Stimulated activated effector memory CD8-positive, alpha-beta T cell treated with anti-CD3 and anti-CD28 coated beads, Interleukin-12 subunit alpha, Interleukin-12 subunit beta, amount 100 ng/mL, for 72 hours (primary cell): ENCODE data around the gene DYRK4.
"Not testable (repeated sequence)": the region's sequence is repeated elsewhere in the genome, so short reads cannot be mapped to it uniquely, and the experiment has no call there.

ENCODE experiments used
- ATAC-seq: fragments of 150-1000 bp; cut with Tn5 transposase; 2 replicates; pipeline ENCODE4 v1.10.0; 2021
- DNase-seq, 2 donors: peaks; one replicate each; pipeline ENCODE4 v3.0.0; 2021 to 2022; ENCODE audit warnings: low spot score in 2 of 2
- H3K27ac Mint-ChIP-seq: one replicate; pipeline ENCODE4 v1.8.0; 2022; ENCODE audit warnings: mild to moderate bottlenecking, mixed read lengths
- H3K36me3 Mint-ChIP-seq: one replicate; pipeline ENCODE4 v1.8.0; 2022; ENCODE audit warnings: mild to moderate bottlenecking, mixed read lengths
- H3K4me1 Mint-ChIP-seq: one replicate; pipeline ENCODE4 v1.8.0; 2022; ENCODE audit warnings: mixed read lengths
- H3K4me3 Mint-ChIP-seq: one replicate; pipeline ENCODE4 v1.8.0; 2022; ENCODE audit warnings: mild to moderate bottlenecking, mixed read lengths
- H3K9me3 Mint-ChIP-seq: one replicate; pipeline ENCODE4 v1.8.0; 2022; ENCODE audit warnings: mixed read lengths

The DYRK4 gene

GRCh38 chr12:4562034-4562657 is at the start of gene DYRK4:
TSS of gene DYRK4 (plus strand) at chr12:4562208. CDS start at chr12:4562246, 38 bp downstream.
- ATAC-seq (peak; percentile 34), DNase-seq (no peak)
- Mint-ChIP-seq H3K27ac (peak within 1 kb of the TSS; percentile 56), H3K4me3 (no peak within 1 kb of the TSS), H3K36me3 (no peaks in the 10 kb centered on the region), H3K9me3 (no peaks in the 10 kb centered on the region), H3K4me1 (no peaks in the 10 kb centered on the region)

GRCh38 chr12:4518106-4518728 is 43.8 kb upstream of the DYRK4 start:
- Mint-ChIP-seq H3K4me1 (no peaks in the 10 kb centered on the region), H3K4me3 (no peak overlapping the region), H3K36me3 (peaks cover 64% of the 10 kb centered on the region), H3K9me3 (no peaks in the 10 kb centered on the region), H3K27ac (no peak overlapping the region)
- ATAC-seq (no peak), DNase-seq (no peak)

- not testable (repeated sequence) for H3K4me3 Mint-ChIP-seq, ATAC-seq, H3K27ac Mint-ChIP-seq, DNase-seq, H3K9me3 Mint-ChIP-seq, H3K4me1 Mint-ChIP-seq
- H3K36me3 Mint-ChIP-seq, result peaks cover 90% of the 10 kb centered on the region
These were observed 38.6 kb upstream of the DYRK4 start for GRCh38 chr12:4523443-4523842.

- Mint-ChIP-seq H3K36me3 (peaks cover 60% of the 10 kb centered on the region), H3K4me3 (no peak overlapping the region), H3K27ac (no peak overlapping the region), H3K9me3 (no peaks in the 10 kb centered on the region), H3K4me1 (no peaks in the 10 kb centered on the region)
- no peak for DNase-seq
- ATAC-seq, result no peak
These were observed 35.0 kb upstream of the DYRK4 start for GRCh38 chr12:4526923-4527546.

- Mint-ChIP-seq H3K4me1 (no peaks in the 10 kb centered on the region), H3K27ac (peak overlapping the region; percentile 44), H3K9me3 (no peaks in the 10 kb centered on the region), H3K36me3 (peaks cover 30% of the 10 kb centered on the region), H3K4me3 (no peak overlapping the region)
- ATAC-seq (no peak), DNase-seq (no peak)
These were observed 31.8 kb upstream of the DYRK4 start for GRCh38 chr12:4530160-4530559.

GRCh38 chr12:4530982-4531586 is 30.9 kb upstream of the DYRK4 start:
- no peaks in the 10 kb centered on the region for H3K9me3 Mint-ChIP-seq
- peaks cover 21% of the 10 kb centered on the region for H3K36me3 Mint-ChIP-seq
- ATAC-seq (no peak), DNase-seq (no peak)
- no peak overlapping the region for H3K27ac Mint-ChIP-seq
- no peak overlapping the region for H3K4me3 Mint-ChIP-seq
- H3K4me1 Mint-ChIP-seq, result no peaks in the 10 kb centered on the region

GRCh38 chr12:4535092-4535491 is 26.9 kb upstream of the DYRK4 start:
- no peak for ATAC-seq
- no peaks in the 10 kb centered on the region for H3K9me3 Mint-ChIP-seq
- H3K36me3 Mint-ChIP-seq, result peaks cover 12% of the 10 kb centered on the region
- H3K4me3 Mint-ChIP-seq, result no peak overlapping the region
- DNase-seq, result no peak
- H3K27ac Mint-ChIP-seq, result no peak overlapping the region
- peaks cover 24% of the 10 kb centered on the region for H3K4me1 Mint-ChIP-seq

- Mint-ChIP-seq H3K4me1 (peaks cover 26% of the 10 kb centered on the region), H3K36me3 (peaks cover 17% of the 10 kb centered on the region), H3K4me3 (no peak overlapping the region), H3K27ac (no peak overlapping the region), H3K9me3 (no peaks in the 10 kb centered on the region)
- no peak for ATAC-seq
- DNase-seq, result no peak
These were observed 26.1 kb upstream of the DYRK4 start for GRCh38 chr12:4535871-4536270.

GRCh38 chr12:4538207-4539160 is 23.5 kb upstream of the DYRK4 start, which contains the start of gene RAD51AP1:
TSS of gene RAD51AP1 (plus strand) at chr12:4538890. CDS start at chr12:4538940, 50 bp downstream.
- Mint-ChIP-seq H3K36me3 (peaks cover 37% of the 10 kb centered on the region), H3K4me3 (peak within 1 kb of the TSS; percentile 93), H3K27ac (peak within 1 kb of the TSS; percentile 100), H3K4me1 (peaks cover 26% of the 10 kb centered on the region), H3K9me3 (no peaks in the 10 kb centered on the region)
- ATAC-seq, result peak; percentile 98
- peak; percentile 85 to 97 for DNase-seq

- DNase-seq (no peak), ATAC-seq (peak; percentile 53)
- Mint-ChIP-seq H3K36me3 (peaks cover 45% of the 10 kb centered on the region), H3K9me3 (no peaks in the 10 kb centered on the region), H3K4me1 (peaks cover 26% of the 10 kb centered on the region), H3K27ac (peak overlapping the region; percentile 100), H3K4me3 (peak overlapping the region; percentile 93)
These were observed 22.7 kb upstream of the DYRK4 start for GRCh38 chr12:4539167-4539870.

- H3K27ac Mint-ChIP-seq, result peak overlapping the region; percentile 100
These were observed 21.8 kb upstream of the DYRK4 start for GRCh38 chr12:4540170-4540569.

GRCh38 chr12:4540638-4541037 is 21.4 kb upstream of the DYRK4 start:
- ATAC-seq, result no peak
- no peak overlapping the region for H3K4me3 Mint-ChIP-seq
- no peak overlapping the region for H3K27ac Mint-ChIP-seq
- H3K4me1 Mint-ChIP-seq, result peaks cover 26% of the 10 kb centered on the region
- H3K9me3 Mint-ChIP-seq, result no peaks in the 10 kb centered on the region
- DNase-seq, result no peak
- H3K36me3 Mint-ChIP-seq, result peaks cover 58% of the 10 kb centered on the region

More at GRCh38 chr12:4540170-4540569, 21.8 kb upstream of the DYRK4 start:
- Mint-ChIP-seq H3K4me3 (peak overlapping the region; percentile 93), H3K36me3 (peaks cover 53% of the 10 kb centered on the region), H3K9me3 (no peaks in the 10 kb centered on the region), H3K4me1 (peaks cover 26% of the 10 kb centered on the region)
- ATAC-seq, result peak; percentile 42
- no peak for DNase-seq

GRCh38 chr12:4545195-4545594 is 16.8 kb upstream of the DYRK4 start:
- Mint-ChIP-seq H3K4me3 (no peak overlapping the region), H3K9me3 (no peaks in the 10 kb centered on the region), H3K36me3 (peaks cover 70% of the 10 kb centered on the region), H3K27ac (no peak overlapping the region), H3K4me1 (peaks cover under 1% of the 10 kb centered on the region)
- DNase-seq (no peak), ATAC-seq (no peak)

GRCh38 chr12:4552191-4552590 is 9.8 kb upstream of the DYRK4 start:
- no peak overlapping the region for H3K27ac Mint-ChIP-seq
- DNase-seq (no peak), ATAC-seq (no peak)
- H3K4me1 Mint-ChIP-seq, result no peaks in the 10 kb centered on the region
- H3K36me3 Mint-ChIP-seq, result peaks cover 27% of the 10 kb centered on the region
- no peaks in the 10 kb centered on the region for H3K9me3 Mint-ChIP-seq
- H3K4me3 Mint-ChIP-seq, result no peak overlapping the region
